ENCODE measurements around the gene KAT6B. TPM values are rescaled to one million over a fixed set of nuclear protein-coding genes. Genes with fewer than 3 reads are reported as not detected.
"Not testable (repeated sequence)": the region's sequence is repeated elsewhere in the genome, so short reads cannot be mapped to it uniquely, and the experiment has no call there.

The KAT6B gene
- total and polyA plus RNA-seq, 7 donors: 5.8 to 77.0 (median 49.9) TPM

GRCh38 chr10:74873803-74874454, 47.5 kb downstream of the KAT6B start:
- Histone ChIP-seq H3K27ac (no peak overlapping the region), H3K27me3 (no peaks in the 10 kb centered on the region), H3K4me1 (peaks cover 0 to 55% (median 16%) of the 10 kb centered on the region in 4 donors), H3K4me3 (no peak overlapping the region), H3K36me3 (no peaks in the 10 kb centered on the region), H3K9me3 (no peaks in the 10 kb centered on the region)
- TF ChIP-seq POLR2AphosphoS5 (IDR thresholded peaks at IDR 0.05) (no peak), EP300 (IDR thresholded peaks at IDR 0.05) (no peak), CTCF (IDR thresholded peaks at IDR 0.05) (no peak), POLR2A (IDR thresholded peaks at IDR 0.05) (no peak)
- intact Hi-C loops (cut with DNase I): no loop called here
- 94 to 95% methylated on average over 5 of the region's 5 CpGs for WGBS, 2 donors
- DNase-seq: no peak

GRCh38 chr10:74874649-74875048, 48.2 kb downstream of the KAT6B start:
- DNase-seq: no peak
- Histone ChIP-seq H3K9me3 (no peaks in the 10 kb centered on the region), H3K27ac (no peak overlapping the region), H3K4me1 (peaks cover 0 to 55% (median 16%) of the 10 kb centered on the region in 4 donors), H3K27me3 (no peaks in the 10 kb centered on the region), H3K4me3 (no peak overlapping the region), H3K36me3 (no peaks in the 10 kb centered on the region)
- 93 to 98% methylated on average over 1 of the region's 1 CpG for WGBS, 2 donors
- intact Hi-C loops (cut with DNase I): no loop called here
- TF ChIP-seq POLR2A (IDR thresholded peaks at IDR 0.05): no peak
- TF ChIP-seq CTCF (IDR thresholded peaks at IDR 0.05): no peak
- no peak for TF ChIP-seq EP300 (IDR thresholded peaks at IDR 0.05)
- TF ChIP-seq POLR2AphosphoS5 (IDR thresholded peaks at IDR 0.05): no peak

- Histone ChIP-seq H3K27ac (no peak overlapping the region), H3K4me3 (no peak overlapping the region), H3K9me3 (no peaks in the 10 kb centered on the region), H3K27me3 (no peaks in the 10 kb centered on the region), H3K36me3 (no peaks in the 10 kb centered on the region), H3K4me1 (peaks cover 0 to 55% (median 16%) of the 10 kb centered on the region in 4 donors)
- intact Hi-C loops (cut with DNase I): no loop called here
- no peak for TF ChIP-seq CTCF (IDR thresholded peaks at IDR 0.05)
- TF ChIP-seq POLR2A (IDR thresholded peaks at IDR 0.05): no peak
- TF ChIP-seq EP300 (IDR thresholded peaks at IDR 0.05): no peak
- no peak for TF ChIP-seq POLR2AphosphoS5 (IDR thresholded peaks at IDR 0.05)
- DNase-seq: no peak
Measured at GRCh38 chr10:74875068-74875467, 48.7 kb downstream of the KAT6B start.

GRCh38 chr10:74875966-74876365, 49.6 kb downstream of the KAT6B start:
- no peak overlapping the region for H3K27ac ChIP-seq
- no peaks in the 10 kb centered on the region for H3K36me3 ChIP-seq
- no peak for DNase-seq
- intact Hi-C loops (cut with DNase I): no loop called here
- no peak overlapping the region for H3K4me3 ChIP-seq
- no peaks in the 10 kb centered on the region for H3K9me3 ChIP-seq
- TF ChIP-seq POLR2A (IDR thresholded peaks at IDR 0.05): no peak
- no peak for TF ChIP-seq CTCF (IDR thresholded peaks at IDR 0.05)
- TF ChIP-seq POLR2AphosphoS5 (IDR thresholded peaks at IDR 0.05): no peak
- TF ChIP-seq EP300 (IDR thresholded peaks at IDR 0.05): no peak
- H3K4me1 ChIP-seq: peaks cover 0 to 55% (median 16%) of the 10 kb centered on the region in 4 donors
- 5 to 67% methylated on average over 1 of the region's 1 CpG for WGBS, 2 donors
- no peaks in the 10 kb centered on the region for H3K27me3 ChIP-seq

- H3K9me3 ChIP-seq; H3K27me3 ChIP-seq; H3K36me3 ChIP-seq; H3K27ac ChIP-seq; intact Hi-C loops (cut with DNase I); DNase-seq; H3K4me3 ChIP-seq: not testable (repeated sequence)
- peaks cover 0 to 57% (median 13%) of the 10 kb centered on the region in 4 donors for H3K4me1 ChIP-seq
- WGBS, 2 donors: 91 to 95% methylated on average over 5 of the region's 5 CpGs
Measured at GRCh38 chr10:74877054-74877453, 50.7 kb downstream of the KAT6B start.

All from sigmoid colon (tissue), 7 donors.